Peyer's patch (tissue), 4 donors: Measurements from ENCODE around the gene BIRC2. TPM values are rescaled to one million over a fixed set of nuclear protein-coding genes. Genes with fewer than 3 reads are reported as not detected.

ENCODE experiments used
- DNase-seq, 3 donors: peaks; one replicate each; pipeline ENCODE4 v3.0.0-alpha.2; 2017 to 2019
- H3K27ac ChIP-seq, 4 donors: fragments of 200-600 bp; sonication (generic); one replicate each; pipeline ENCODE4 v1.5.1; 2016 to 2019
- H3K27me3 ChIP-seq, 2 donors: fragments of 200-600 bp; sonication (generic); one replicate each; pipeline ENCODE4 v1.5.1; 2019
- H3K36me3 ChIP-seq, 3 donors: fragments of 200-600 bp; sonication (generic); one replicate each; pipeline ENCODE4 v1.5.1; 2016 to 2019
- H3K4me1 ChIP-seq, 4 donors: fragments of 200-600 bp; sonication (generic); one replicate each; pipeline ENCODE4 v1.5.1; 2016 to 2019
- H3K4me3 ChIP-seq, 4 donors: fragments of 200-600 bp; sonication (generic); 1 replicate in 3 of 4; 2 replicates in 1 of 4; pipeline ENCODE4 v1.5.1; 2016 to 2019; ENCODE audit warnings: mild to moderate bottlenecking in 1 of 4
- H3K9me3 ChIP-seq, 4 donors: fragments of 200-600 bp; sonication (generic); one replicate each; pipeline ENCODE4 v1.5.1; 2016 to 2019; ENCODE audit warnings: mild to moderate bottlenecking in 1 of 4
- CTCF ChIP-seq, 6 experiments: fragments of 450-650 bp in 4 of 6; fragments of 200-600 bp in 2 of 6; sonication (generic) in 1 of 6; IDR thresholded peaks; one replicate each; pipeline ENCODE4 v1.5.1; 2017 to 2019; ENCODE audit warnings: antibody characterized with exemption in 6 of 6, mild to moderate bottlenecking in 3 of 6, moderate library complexity in 1 of 6
- POLR2A ChIP-seq, 2 donors: fragments of 450-650 bp; IDR thresholded peaks; one replicate each; pipeline ENCODE4 v1.5.1; 2017; ENCODE audit warnings: antibody characterized with exemption in 2 of 2, mild to moderate bottlenecking in 2 of 2, moderate library complexity in 2 of 2
- total RNA-seq, 4 donors: library from RNA; depleted of rRNA; stranded (reverse); fragments of >200 nt; gene quantifications; one replicate each; pipeline ENCODE4 v1.1.0, GENCODE V29; 2016

Gene BIRC2
- total RNA-seq, 4 donors from 2014 or later: 30.5 to 88.8 (median 60.8) TPM

- Histone ChIP-seq H3K9me3 (no peaks in the 10 kb centered on the region), H3K27ac (no peak overlapping the region), H3K4me3 (no peak overlapping the region), H3K36me3 (peaks cover 0 to 61% (median 0%) of the 10 kb centered on the region in 3 donors), H3K27me3 (no peaks in the 10 kb centered on the region), H3K4me1 (no peaks in the 10 kb centered on the region)
- no peak for TF ChIP-seq POLR2A (IDR thresholded peaks at IDR 0.05)
- no peak for TF ChIP-seq CTCF (IDR thresholded peaks at IDR 0.05)
- DNase-seq: no peak
Measured at GRCh38 chr11:102384419-102385079, 37.5 kb downstream of the BIRC2 start.

- Histone ChIP-seq H3K27ac (no peak overlapping the region), H3K4me3 (no peak overlapping the region), H3K9me3 (no peaks in the 10 kb centered on the region), H3K4me1 (no peaks in the 10 kb centered on the region), H3K27me3 (no peaks in the 10 kb centered on the region), H3K36me3 (peaks cover 0 to 53% (median 0%) of the 10 kb centered on the region in 3 donors)
- no peak for DNase-seq
- TF ChIP-seq CTCF (IDR thresholded peaks at IDR 0.05): no peak
Measured at GRCh38 chr11:102385085-102386007, 38.3 kb downstream of the BIRC2 start.

DNA sequence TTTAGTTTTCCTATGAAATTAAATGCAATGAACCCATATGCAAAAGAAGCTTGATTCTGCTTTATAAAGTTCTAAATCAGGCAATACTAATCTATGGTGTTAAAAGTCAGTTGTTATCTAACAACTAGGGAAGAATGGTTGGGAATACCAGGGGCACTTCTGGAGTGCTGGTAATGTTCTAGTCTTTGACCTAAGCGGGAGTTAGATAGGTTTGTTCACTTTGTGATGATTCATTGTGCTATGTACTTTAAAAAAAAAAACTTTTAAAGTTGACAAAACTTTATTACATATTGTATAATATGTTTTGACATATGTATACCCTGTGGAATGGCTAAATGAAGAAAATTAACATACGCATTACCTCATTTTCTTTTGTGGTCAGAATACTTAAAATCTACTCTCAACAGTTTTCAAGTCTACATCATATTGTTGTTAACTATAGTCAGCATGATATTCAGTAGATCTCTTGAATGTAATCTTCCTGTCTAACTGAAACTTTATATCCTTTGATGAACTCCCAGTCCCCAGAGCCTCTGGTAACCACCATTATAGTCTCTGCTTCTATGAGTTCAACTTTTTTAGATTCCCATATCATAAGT lies 39.2 kb downstream of the BIRC2 start:
- Histone ChIP-seq H3K27ac (no peak overlapping the region), H3K4me3 (no peak overlapping the region), H3K4me1 (no peaks in the 10 kb centered on the region), H3K27me3 (no peaks in the 10 kb centered on the region), H3K36me3 (peaks cover 0 to 48% (median 0%) of the 10 kb centered on the region in 3 donors), H3K9me3 (no peaks in the 10 kb centered on the region)
- no peak for DNase-seq
- TF ChIP-seq CTCF (IDR thresholded peaks at IDR 0.05) (no peak), POLR2A (IDR thresholded peaks at IDR 0.05) (no peak)

DNA sequence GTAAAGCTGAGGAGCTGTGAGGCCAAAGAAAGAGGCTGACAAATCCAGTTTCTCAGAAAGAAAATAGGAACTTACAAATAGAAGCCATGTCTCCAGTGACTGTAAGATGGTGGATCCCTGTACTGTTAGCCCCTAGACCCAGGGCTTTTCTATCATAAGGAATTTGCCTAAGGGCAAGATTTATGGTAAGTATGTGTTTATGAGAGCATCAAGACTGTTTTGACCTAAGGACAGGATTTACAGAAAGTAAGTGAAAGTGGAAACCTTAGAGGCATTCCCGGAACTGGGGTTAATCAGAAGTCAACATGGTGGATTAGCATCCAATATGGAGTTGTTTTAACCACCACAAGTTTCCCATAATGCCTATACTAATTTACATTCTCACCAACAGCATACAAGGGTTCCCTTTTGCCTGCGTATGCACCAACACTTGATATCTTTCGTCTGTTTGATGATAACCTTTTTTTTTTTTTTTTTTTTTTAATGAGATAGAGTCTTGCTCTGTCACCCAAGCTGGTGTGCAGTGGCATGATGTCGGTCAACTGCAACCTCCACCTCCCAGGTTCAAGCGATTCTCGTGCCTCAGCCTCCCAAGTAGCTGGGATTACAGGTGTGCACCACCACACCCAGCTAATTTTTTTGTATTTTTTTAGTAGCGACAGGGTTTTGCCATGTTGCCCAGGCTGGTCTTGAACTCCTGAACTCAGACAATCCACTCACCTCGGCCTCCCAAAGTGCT lies 40.2 kb downstream of the BIRC2 start:
- Histone ChIP-seq H3K4me1 (no peaks in the 10 kb centered on the region), H3K27ac (no peak overlapping the region), H3K27me3 (no peaks in the 10 kb centered on the region), H3K9me3 (no peaks in the 10 kb centered on the region), H3K4me3 (no peak overlapping the region), H3K36me3 (peaks cover 0 to 54% (median 0%) of the 10 kb centered on the region in 3 donors)
- DNase-seq: no peak
- TF ChIP-seq POLR2A (IDR thresholded peaks at IDR 0.05) (no peak), CTCF (IDR thresholded peaks at IDR 0.05) (no peak)

GRCh38 chr11:102389253-102389652 lies 42.2 kb downstream of the BIRC2 start:
- no peaks in the 10 kb centered on the region for H3K9me3 ChIP-seq
- no peak overlapping the region for H3K4me3 ChIP-seq
- no peak for DNase-seq
- TF ChIP-seq CTCF (IDR thresholded peaks at IDR 0.05): no peak
- TF ChIP-seq POLR2A (IDR thresholded peaks at IDR 0.05): no peak
- H3K4me1 ChIP-seq: no peaks in the 10 kb centered on the region
- no peak overlapping the region for H3K27ac ChIP-seq
- H3K27me3 ChIP-seq: no peaks in the 10 kb centered on the region
- H3K36me3 ChIP-seq: peaks cover 0 to 73% (median 0%) of the 10 kb centered on the region in 3 donors
